ENCODE measurements around the gene SYT11.
A peak's percentile ranks its signal among the peaks of the same experiment; 100 is the strongest.

Gene SYT11

GRCh38 chr1:155858800-155859233 is 550 bp upstream of the SYT11 start:
- H3K4me2 ChIP-seq = peak overlapping the region; percentile 72 to 99 (median 88)
- peak overlapping the region; percentile 64 to 76 (median 68) for H3K4me3 ChIP-seq
- peak in 2 of 11 experiments; percentile 11 to 44; a peak in 1 of 22 replicates for TF ChIP-seq Cebpa-rat (IDR thresholded peaks at IDR 0.05)
- H4K20me1 ChIP-seq = peaks cover 0 to 15% (median 0%) of the 10 kb centered on the region in 11 experiments; a peak in 4 of 22 replicates
- no peaks in the 10 kb centered on the region for H3K27me3 ChIP-seq
- peak overlapping the region in 10 of 11 experiments; percentile 60 to 96 (median 92); a peak in 20 of 22 replicates for H3K27ac ChIP-seq
- H3K4me1 ChIP-seq = peaks cover 42 to 57% (median 49%) of the 10 kb centered on the region in 10 experiments
- peak overlapping the region; percentile 55 to 94 (median 86); a peak in 18 of 22 replicates for H3K9ac ChIP-seq
- no peaks in the 10 kb centered on the region for H3K9me3 ChIP-seq (replicated peaks in 1 of 11)
- peaks cover 13 to 40% (median 25%) of the 10 kb centered on the region in 11 experiments for H3K36me3 ChIP-seq

- Histone ChIP-seq H3K27me3 (no peaks in the 10 kb centered on the region), H3K4me2 (peak overlapping the region; percentile 86 to 99 (median 90)), H3K27ac (peak overlapping the region; percentile 80 to 96 (median 94)), H4K20me1 (peaks cover 0 to 28% (median 0%) of the 10 kb centered on the region in 11 experiments; a peak in 3 of 22 replicates), H3K36me3 (peaks cover 0 to 28% (median 12%) of the 10 kb centered on the region in 11 experiments; a peak in 17 of 22 replicates), H3K4me1 (peaks cover 47 to 62% (median 53%) of the 10 kb centered on the region in 10 experiments), H3K9me3 (replicated peaks in 1 of 11) (no peaks in the 10 kb centered on the region), H3K9ac (peak overlapping the region; percentile 76 to 94 (median 88)), H3K4me3 (peak overlapping the region; percentile 64 to 76 (median 68))
- peak in 2 of 11 experiments; percentile 16 to 31; a peak in 2 of 22 replicates for TF ChIP-seq Cebpa-rat (IDR thresholded peaks at IDR 0.05)
These were observed 809 bp downstream of the SYT11 start for GRCh38 chr1:155859881-155860871.

GRCh38 chr1:155860970-155861510 is 1.7 kb downstream of the SYT11 start:
- Histone ChIP-seq H4K20me1 (peaks cover 0 to 30% (median 0%) of the 10 kb centered on the region in 11 experiments; a peak in 3 of 22 replicates), H3K4me1 (peaks cover 41 to 53% (median 46%) of the 10 kb centered on the region in 10 experiments), H3K9me3 (replicated peaks in 1 of 11) (no peaks in the 10 kb centered on the region), H3K36me3 (peaks cover 0 to 32% (median 5%) of the 10 kb centered on the region in 11 experiments; a peak in 10 of 22 replicates), H3K4me3 (peak overlapping the region; percentile 64 to 76 (median 68)), H3K4me2 (peak overlapping the region; percentile 86 to 99 (median 90)), H3K27ac (peak overlapping the region; percentile 80 to 96 (median 94)), H3K9ac (peak overlapping the region; percentile 76 to 94 (median 88)), H3K27me3 (no peaks in the 10 kb centered on the region)
- no peak for TF ChIP-seq Cebpa-rat (IDR thresholded peaks at IDR 0.05)

- H3K9me3 ChIP-seq (replicated peaks in 1 of 11) = no peaks in the 10 kb centered on the region
- peaks cover 0 to 36% (median 0%) of the 10 kb centered on the region in 11 experiments; a peak in 3 of 22 replicates for H4K20me1 ChIP-seq
- H3K9ac ChIP-seq = 0 out of 22 replicates have a peak overlapping the region, but pooled peaks of 1 of the 11 experiments have one; percentile 89
- peak overlapping the region in 2 of 11 experiments; percentile 90 to 95; a peak in 3 of 22 replicates for H3K27ac ChIP-seq
- no peak overlapping the region for H3K4me3 ChIP-seq
- no peaks in the 10 kb centered on the region for H3K27me3 ChIP-seq
- no peak for TF ChIP-seq Cebpa-rat (IDR thresholded peaks at IDR 0.05)
- peaks cover 0 to 35% (median 6%) of the 10 kb centered on the region in 11 experiments; a peak in 12 of 22 replicates for H3K36me3 ChIP-seq
- peaks cover 37 to 49% (median 41%) of the 10 kb centered on the region in 10 experiments for H3K4me1 ChIP-seq
- H3K4me2 ChIP-seq = peak overlapping the region in 10 of 11 experiments; percentile 86 to 99 (median 90); a peak in 16 of 22 replicates
These were observed 2.5 kb downstream of the SYT11 start for GRCh38 chr1:155861896-155862295.

GRCh38 chr1:155864393-155864792 is 5.0 kb downstream of the SYT11 start:
- H4K20me1 ChIP-seq = peaks cover 0 to 61% (median 9%) of the 10 kb centered on the region in 11 experiments; a peak in 10 of 22 replicates
- TF ChIP-seq Cebpa-rat (IDR thresholded peaks at IDR 0.05) = no peak
- H3K9me3 ChIP-seq (replicated peaks in 1 of 11) = no peaks in the 10 kb centered on the region
- peaks cover 17 to 32% (median 23%) of the 10 kb centered on the region in 10 experiments for H3K4me1 ChIP-seq
- peaks cover 19 to 60% (median 30%) of the 10 kb centered on the region in 11 experiments for H3K36me3 ChIP-seq
- peak overlapping the region in 2 of 11 experiments; percentile 30 to 43; a peak in 2 of 22 replicates for H3K4me2 ChIP-seq
- no peak overlapping the region for H3K9ac ChIP-seq
- H3K27ac ChIP-seq = no peak overlapping the region
- H3K27me3 ChIP-seq = no peaks in the 10 kb centered on the region
- H3K4me3 ChIP-seq = no peak overlapping the region

GRCh38 chr1:155867766-155868165 is 8.4 kb downstream of the SYT11 start:
- Histone ChIP-seq H3K36me3 (peaks cover 43 to 82% (median 60%) of the 10 kb centered on the region in 11 experiments), H3K4me1 (peaks cover 0 to 11% (median 6%) of the 10 kb centered on the region in 10 experiments; a peak in 9 of 20 replicates), H3K4me2 (no peak overlapping the region), H3K9me3 (replicated peaks in 1 of 11) (no peaks in the 10 kb centered on the region), H3K9ac (no peak overlapping the region), H3K27me3 (no peaks in the 10 kb centered on the region), H3K27ac (no peak overlapping the region), H4K20me1 (peaks cover 7 to 95% (median 27%) of the 10 kb centered on the region in 11 experiments; a peak in 17 of 22 replicates), H3K4me3 (no peak overlapping the region)
- TF ChIP-seq Cebpa-rat (IDR thresholded peaks at IDR 0.05) = no peak

- H3K36me3 ChIP-seq = peaks cover 50 to 89% (median 70%) of the 10 kb centered on the region in 11 experiments
- no peaks in the 10 kb centered on the region for H3K4me1 ChIP-seq
- no peak overlapping the region for H3K4me2 ChIP-seq
- no peak overlapping the region for H3K27ac ChIP-seq
- H4K20me1 ChIP-seq = peaks cover 7 to 98% (median 37%) of the 10 kb centered on the region in 11 experiments; a peak in 17 of 22 replicates
- H3K27me3 ChIP-seq = no peaks in the 10 kb centered on the region
- H3K9me3 ChIP-seq (replicated peaks in 1 of 11) = no peaks in the 10 kb centered on the region
- TF ChIP-seq Cebpa-rat (IDR thresholded peaks at IDR 0.05) = no peak
- H3K4me3 ChIP-seq = no peak overlapping the region
- no peak overlapping the region for H3K9ac ChIP-seq
These were observed 12.0 kb downstream of the SYT11 start for GRCh38 chr1:155871390-155871789.

- no peak overlapping the region; a peak in 1 of 22 replicates for H3K9ac ChIP-seq
- H3K27ac ChIP-seq = no peak overlapping the region
- TF ChIP-seq Cebpa-rat (IDR thresholded peaks at IDR 0.05) = no peak
- H3K36me3 ChIP-seq = peaks cover 47 to 92% (median 67%) of the 10 kb centered on the region in 11 experiments
- no peaks in the 10 kb centered on the region for H3K9me3 ChIP-seq (replicated peaks in 1 of 11)
- H4K20me1 ChIP-seq = peaks cover 7 to 99% (median 37%) of the 10 kb centered on the region in 11 experiments; a peak in 17 of 22 replicates
- no peak overlapping the region for H3K4me2 ChIP-seq
- no peaks in the 10 kb centered on the region for H3K4me1 ChIP-seq
- no peak overlapping the region for H3K4me3 ChIP-seq
- H3K27me3 ChIP-seq = no peaks in the 10 kb centered on the region
These were observed 13.2 kb downstream of the SYT11 start for GRCh38 chr1:155872527-155872926.
